HepG2 (cell line): Measurements from ENCODE around the gene ARHGEF12. TPM values are rescaled to one million over a fixed set of nuclear protein-coding genes. Genes with fewer than 3 reads are reported as not detected.
A peak's percentile ranks its signal among the peaks of the same experiment; 100 is the strongest.

Experiments used
- ARNT ChIP-seq: fragments of 450-650 bp; IDR thresholded peaks from 2 replicates; pipeline ENCODE4 v1.6.1; 2017
- CENPX ChIP-seq: sonication (generic); formaldehyde crosslinking; IDR thresholded peaks from 2 replicates; pipeline ENCODE4 v1.9.0; 2021; ENCODE audit warnings: mild to moderate bottlenecking, missing genetic modification reagents, moderate library complexity
- EHMT2 ChIP-seq: fragments of 200-600 bp; sonication (generic); IDR thresholded peaks from 2 replicates; pipeline ENCODE4 v1.7.0; 2017; ENCODE audit warnings: antibody characterized with exemption, low read depth, low read length, borderline replicate concordance
- FOSL1 ChIP-seq: sonication (generic); formaldehyde crosslinking; IDR thresholded peaks from 2 replicates; pipeline ENCODE4 v1.9.0; 2021; ENCODE audit warnings: missing genetic modification reagents, borderline replicate concordance
- HIVEP1 ChIP-seq: sonication (generic); formaldehyde crosslinking; IDR thresholded peaks from 2 replicates; pipeline ENCODE4 v1.4.0; 2020; ENCODE audit warnings: mild to moderate bottlenecking, missing genetic modification reagents
- IKZF5 ChIP-seq: IDR thresholded peaks from 2 replicates; pipeline ENCODE4 v1.6.1; 2018; ENCODE audit warnings: missing genetic modification reagents, mild to moderate bottlenecking, missing compliant biosample characterization
- LCORL ChIP-seq, 2 experiments: fragments of 450-650 bp in 1 of 2; sonication (generic) in 1 of 2; formaldehyde crosslinking in 1 of 2; IDR thresholded peaks; 2 replicates each; pipeline versions ENCODE4 v1.5.0 to v1.6.1; 2017 to 2020; ENCODE audit warnings: antibody characterized with exemption in 1 of 2, missing genetic modification reagents in 1 of 2
- MAF1 ChIP-seq: sonication (generic); formaldehyde crosslinking; IDR thresholded peaks from 2 replicates; pipeline ENCODE4 v1.5.0; 2020; ENCODE audit warnings: missing genetic modification reagents, borderline replicate concordance
- MLLT10 ChIP-seq: sonication (generic); formaldehyde crosslinking; IDR thresholded peaks from 2 replicates; pipeline ENCODE4 v1.4.0; 2020; ENCODE audit warnings: missing genetic modification reagents
- MXD4 ChIP-seq: IDR thresholded peaks from 2 replicates; pipeline ENCODE4 v1.6.1; 2016; ENCODE audit warnings: mild to moderate bottlenecking, missing biosample characterization, missing genetic modification reagents
- MYC ChIP-seq: sonication (generic); formaldehyde crosslinking; IDR thresholded peaks from 2 replicates; pipeline ENCODE4 v1.9.0; 2021; ENCODE audit warnings: missing genetic modification reagents, borderline replicate concordance
- NR2F2 ChIP-seq: IDR thresholded peaks from 2 replicates; pipeline ENCODE4 v1.6.1; 2012; ENCODE audit warnings: low read depth, inconsistent platforms, borderline replicate concordance
- RFXANK ChIP-seq: IDR thresholded peaks from 2 replicates; pipeline ENCODE4 v1.6.1; 2016
- SMAD9 ChIP-seq: sonication (generic); formaldehyde crosslinking; IDR thresholded peaks from 2 replicates; pipeline ENCODE4 v1.5.1; 2020; ENCODE audit warnings: mild to moderate bottlenecking, missing genetic modification reagents
- ZBTB20 ChIP-seq: sonication (generic); formaldehyde crosslinking; IDR thresholded peaks from 2 replicates; pipeline ENCODE4 v1.8.1; 2023; ENCODE audit warnings: missing genetic modification reagents, low read depth, mild to moderate bottlenecking, borderline replicate concordance
- ZNF124 ChIP-seq: sonication (generic); formaldehyde crosslinking; IDR thresholded peaks from 2 replicates; pipeline ENCODE4 v1.4.0; 2020; ENCODE audit warnings: missing genetic modification reagents
- ZNF264 ChIP-seq: sonication (generic); formaldehyde crosslinking; IDR thresholded peaks from 2 replicates; pipeline ENCODE4 v1.4.0; 2020; ENCODE audit warnings: missing genetic modification reagents
- ZNF530 ChIP-seq: sonication (generic); formaldehyde crosslinking; IDR thresholded peaks from 2 replicates; pipeline ENCODE4 v1.5.0; 2020; ENCODE audit warnings: low read depth, mild to moderate bottlenecking, missing genetic modification reagents
- ZNF670 ChIP-seq: sonication (generic); formaldehyde crosslinking; IDR thresholded peaks from 2 replicates; pipeline ENCODE4 v1.8.0; 2022; ENCODE audit warnings: mild to moderate bottlenecking, missing genetic modification reagents, borderline replicate concordance
- polyA plus RNA-seq, 8 experiments: library from polyadenylated mRNA; depleted of rRNA in 3 of 8; stranded (reverse) in 7 of 8; unstranded in 1 of 8; fragments of >200 nt; fragmentation: Illumina TruSeq in 4 of 8; extraction: Trizol in 4 of 8; gene quantifications; 2 replicates each; pipeline versions ENCODE4 v1.2.1 to v1.2.3, GENCODE V29; 2011 to 2016; ENCODE audit warnings: low read depth in 4 of 8, missing spikeins in 1 of 8, mixed read lengths in 1 of 8; ENCODE audit not compliant: insufficient read depth in 1 of 8
- total RNA-seq, 5 experiments: library from RNA; depleted of rRNA; stranded (reverse); fragments of >200 nt; fragmentation: Illumina TruSeq; extraction: Trizol; gene quantifications; 2 replicates each; pipeline ENCODE4 v1.2.3, GENCODE V29; 2016; ENCODE audit warnings: low read depth in 1 of 5
- TF ChIP-seq, protein P1 (sequence below): IDR thresholded peaks from 2 replicates; pipeline ENCODE4 v1.6.1; 2016
- TF ChIP-seq, protein P2 (sequence below): sonication (generic); formaldehyde crosslinking; IDR thresholded peaks from 2 replicates; pipeline ENCODE4 v1.8.1; 2022; ENCODE audit warnings: mild to moderate bottlenecking, missing genetic modification reagents
- TF ChIP-seq, protein P3 (sequence below): sonication (generic); formaldehyde crosslinking; IDR thresholded peaks from 2 replicates; pipeline ENCODE4 v1.4.0; 2020; ENCODE audit warnings: missing genetic modification reagents; ENCODE audit errors: not compliant biosample characterization
- TF ChIP-seq, protein P4 (sequence below): sonication (generic); formaldehyde crosslinking; IDR thresholded peaks from 2 replicates; pipeline ENCODE4 v1.4.0; 2020; ENCODE audit warnings: missing genetic modification reagents

ARHGEF12 gene
- total and polyA plus RNA-seq, 2 of the 13 experiments (the other 11 are each of a cell fraction or from before 2014, with no cell fraction given), result 17.9 to 54.4 TPM

DNA sequence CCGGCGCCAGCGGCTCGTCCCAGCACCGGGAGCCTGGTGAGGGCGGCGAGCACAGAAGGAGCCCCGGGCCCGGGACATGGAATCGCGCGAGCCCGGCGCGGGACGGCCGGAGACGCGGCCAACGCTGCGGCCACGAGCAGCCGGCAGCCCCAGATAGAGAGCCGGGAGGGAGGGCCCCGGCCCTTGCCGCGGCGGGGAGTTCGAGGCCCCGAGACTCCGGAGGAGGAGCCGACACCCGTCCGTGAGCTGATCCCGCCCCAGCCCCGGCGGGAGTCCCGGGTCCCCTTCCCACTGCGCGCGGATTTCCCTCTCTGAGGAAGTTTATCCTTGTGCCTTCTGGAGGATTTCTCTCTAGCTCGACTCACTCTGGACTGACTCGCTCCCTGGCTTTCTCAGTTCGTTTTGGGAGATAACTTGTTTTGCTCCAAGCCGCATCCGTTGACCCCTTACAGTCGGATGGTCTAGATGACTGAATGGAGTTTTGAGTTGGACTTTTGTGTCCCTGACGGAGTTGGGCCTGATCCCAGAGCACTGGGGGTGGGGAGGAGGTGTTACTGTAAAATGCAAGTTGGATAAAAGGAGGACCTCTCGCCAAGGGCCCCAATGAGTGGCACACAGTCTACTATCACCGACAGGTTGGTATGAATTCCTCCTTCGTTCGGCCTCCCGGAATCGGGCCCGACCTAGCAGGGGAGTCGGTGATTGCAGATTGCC is 585 bp downstream of the ARHGEF12 start (continued):
- TF ChIP-seq EHMT2, result no peak
- no peak for TF ChIP-seq ZNF264
- no peak for TF ChIP-seq LCORL (IDR thresholded peaks at IDR 0.05)
- TF ChIP-seq LCORL (CRISPR knock-in tag; IDR thresholded peaks at IDR 0.05), result no peak
- TF ChIP-seq, protein P1, sequence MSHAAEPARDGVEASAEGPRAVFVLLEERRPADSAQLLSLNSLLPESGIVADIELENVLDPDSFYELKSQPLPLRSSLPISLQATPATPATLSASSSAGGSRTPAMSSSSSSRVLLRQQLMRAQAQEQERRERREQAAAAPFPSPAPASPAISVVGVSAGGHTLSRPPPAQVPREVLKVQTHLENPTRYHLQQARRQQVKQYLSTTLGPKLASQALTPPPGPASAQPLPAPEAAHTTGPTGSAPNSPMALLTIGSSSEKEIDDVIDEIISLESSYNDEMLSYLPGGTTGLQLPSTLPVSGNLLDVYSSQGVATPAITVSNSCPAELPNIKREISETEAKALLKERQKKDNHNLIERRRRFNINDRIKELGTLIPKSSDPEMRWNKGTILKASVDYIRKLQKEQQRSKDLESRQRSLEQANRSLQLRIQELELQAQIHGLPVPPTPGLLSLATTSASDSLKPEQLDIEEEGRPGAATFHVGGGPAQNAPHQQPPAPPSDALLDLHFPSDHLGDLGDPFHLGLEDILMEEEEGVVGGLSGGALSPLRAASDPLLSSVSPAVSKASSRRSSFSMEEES, result no peak
- no peak for TF ChIP-seq IKZF5 (CRISPR knock-in tag)
- 0 out of 2 replicates have a peak, but pooled peaks have one; percentile 11 for TF ChIP-seq MYC
- no peak for TF ChIP-seq CENPX (CRISPR knock-in tag)
- TF ChIP-seq, protein P2, sequence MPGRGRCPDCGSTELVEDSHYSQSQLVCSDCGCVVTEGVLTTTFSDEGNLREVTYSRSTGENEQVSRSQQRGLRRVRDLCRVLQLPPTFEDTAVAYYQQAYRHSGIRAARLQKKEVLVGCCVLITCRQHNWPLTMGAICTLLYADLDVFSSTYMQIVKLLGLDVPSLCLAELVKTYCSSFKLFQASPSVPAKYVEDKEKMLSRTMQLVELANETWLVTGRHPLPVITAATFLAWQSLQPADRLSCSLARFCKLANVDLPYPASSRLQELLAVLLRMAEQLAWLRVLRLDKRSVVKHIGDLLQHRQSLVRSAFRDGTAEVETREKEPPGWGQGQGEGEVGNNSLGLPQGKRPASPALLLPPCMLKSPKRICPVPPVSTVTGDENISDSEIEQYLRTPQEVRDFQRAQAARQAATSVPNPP (CRISPR knock-in tag), result no peak
- no peak for TF ChIP-seq RFXANK (CRISPR knock-in tag)
- no peak for TF ChIP-seq ZNF124 (CRISPR knock-in tag)
- TF ChIP-seq MAF1 (CRISPR knock-in tag), result 0 out of 2 replicates have a peak, but pooled peaks have one; percentile 10
- 0 out of 2 replicates have a peak, but pooled peaks have one; percentile 3 for TF ChIP-seq MXD4
- no peak for TF ChIP-seq SMAD9 (CRISPR knock-in tag)
- TF ChIP-seq ZBTB20 (CRISPR knock-in tag), result no peak
- TF ChIP-seq HIVEP1 (CRISPR knock-in tag), result no peak
- no peak for TF ChIP-seq FOSL1 (CRISPR knock-in tag)
- TF ChIP-seq MLLT10 (CRISPR knock-in tag), result no peak
- TF ChIP-seq ZNF530 (CRISPR knock-in tag), result no peak
- TF ChIP-seq, protein P3, sequence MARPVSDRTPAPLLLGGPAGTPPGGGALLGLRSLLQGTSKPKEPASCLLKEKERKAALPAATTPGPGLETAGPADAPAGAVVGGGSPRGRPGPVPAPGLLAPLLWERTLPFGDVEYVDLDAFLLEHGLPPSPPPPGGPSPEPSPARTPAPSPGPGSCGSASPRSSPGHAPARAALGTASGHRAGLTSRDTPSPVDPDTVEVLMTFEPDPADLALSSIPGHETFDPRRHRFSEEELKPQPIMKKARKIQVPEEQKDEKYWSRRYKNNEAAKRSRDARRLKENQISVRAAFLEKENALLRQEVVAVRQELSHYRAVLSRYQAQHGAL (CRISPR knock-in tag), result no peak
- no peak for TF ChIP-seq ARNT
- no peak for TF ChIP-seq ZNF670 (CRISPR knock-in tag)
- TF ChIP-seq, protein P4, sequence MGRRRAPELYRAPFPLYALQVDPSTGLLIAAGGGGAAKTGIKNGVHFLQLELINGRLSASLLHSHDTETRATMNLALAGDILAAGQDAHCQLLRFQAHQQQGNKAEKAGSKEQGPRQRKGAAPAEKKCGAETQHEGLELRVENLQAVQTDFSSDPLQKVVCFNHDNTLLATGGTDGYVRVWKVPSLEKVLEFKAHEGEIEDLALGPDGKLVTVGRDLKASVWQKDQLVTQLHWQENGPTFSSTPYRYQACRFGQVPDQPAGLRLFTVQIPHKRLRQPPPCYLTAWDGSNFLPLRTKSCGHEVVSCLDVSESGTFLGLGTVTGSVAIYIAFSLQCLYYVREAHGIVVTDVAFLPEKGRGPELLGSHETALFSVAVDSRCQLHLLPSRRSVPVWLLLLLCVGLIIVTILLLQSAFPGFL (CRISPR knock-in tag), result no peak
- no peak for TF ChIP-seq NR2F2
